Kidney (tissue), 14 donors: ENCODE results near the gene SH2D4B. TPM values are rescaled to one million over a fixed set of nuclear protein-coding genes. Genes with fewer than 3 reads are reported as not detected.

Experiments used
- DNase-seq, 5 donors: peaks; one replicate each; pipeline ENCODE4 v3.0.0-alpha.2; 2013 to 2020
- FAIRE-seq: peaks from 2 replicates; lab custom pipeline; 2012; peaks lifted over from hg19 to GRCh38; lab: Jason Lieb, UNC
- H3K27ac ChIP-seq, 2 donors: one replicate each; pipeline ENCODE4 v1.7.0; 2013; ENCODE audit warnings: low read depth in 2 of 2, low read length in 2 of 2, inconsistent platforms in 1 of 2
- H3K27me3 ChIP-seq: one replicate; pipeline ENCODE4 v1.7.1; 2013; ENCODE audit warnings: low read length, inconsistent platforms; ENCODE audit not compliant: control insufficient read depth, insufficient read depth
- H3K36me3 ChIP-seq, 3 donors: one replicate each; pipeline versions ENCODE4 v1.7.0 to v1.7.1; 2013; ENCODE audit warnings: low read length in 3 of 3, control low read depth in 1 of 3, inconsistent platforms in 1 of 3; ENCODE audit not compliant: insufficient read depth in 3 of 3, control insufficient read depth in 2 of 3
- H3K4me1 ChIP-seq, 3 donors: one replicate each; pipeline versions ENCODE4 v1.7.0 to v1.7.1; 2013; ENCODE audit warnings: low read length in 3 of 3, inconsistent platforms in 1 of 3, low read depth in 1 of 3; ENCODE audit not compliant: control insufficient read depth in 2 of 3, insufficient read depth in 2 of 3
- H3K4me3 ChIP-seq, 3 donors: one replicate each; pipeline versions ENCODE4 v1.7.0 to v1.8.1; 2013; ENCODE audit warnings: low read length in 3 of 3, control low read depth in 1 of 3, inconsistent platforms in 1 of 3
- H3K9ac ChIP-seq, 3 donors: one replicate each; pipeline versions ENCODE4 v1.7.0 to v1.7.1; 2013; ENCODE audit warnings: low read length in 3 of 3, control low read depth in 1 of 3, inconsistent platforms in 1 of 3
- H3K9me3 ChIP-seq, 3 donors: one replicate each; pipeline versions ENCODE4 v1.7.0 to v1.7.1; 2013; ENCODE audit warnings: low read length in 3 of 3, control low read depth in 1 of 3, inconsistent platforms in 1 of 3; ENCODE audit not compliant: control insufficient read depth in 2 of 3, insufficient read depth in 1 of 3
- intact Hi-C: fragments of 100-400 bp; cut with DNase I; formaldehyde crosslinking; loops from one replicate; pipeline ENCODE4 v1.11.1; 2022
- polyA plus RNA-seq: library from polyadenylated mRNA; stranded (reverse); fragments of 350-450 nt; fragmentation: Illumina TruSeq; extraction: RNeasy Lipid Tissue Mini Kit (QIAGEN cat#74804); gene quantifications from one replicate; pipeline ENCODE4 v1.2.3, GENCODE V29; 2014; ENCODE audit warnings: low read depth, low replicate concordance; ENCODE audit not compliant: insufficient read depth
- total RNA-seq: library from RNA; stranded (reverse); fragmentation: NEBNext Ultra II Directional; extraction: Animal tissue kit (Norgen Biotek cat#: 25700); gene quantifications from one replicate; pipeline ENCODE4 v1.2.1, GENCODE V29; 2021
- TF ChIP-seq, protein P1 (sequence below): IDR thresholded peaks from 3 replicates; pipeline ENCODE4 v1.5.1; 2012; ENCODE audit warnings: mild to moderate bottlenecking, moderate library complexity, borderline replicate concordance; ENCODE audit not compliant: insufficient read depth; ENCODE audit errors: extremely low read depth
- donor health status: control.
- donor health status: control.
- donor health status: control.
- donor health status: control.
- donor health status: control.
- donor health status: DM: yes; HTN: yes; CAD: no.
- donor health status: Normal renal cell carcinoma (clear cell type).

SH2D4B gene
- total and polyA plus RNA-seq, 2 donors from 2014 or later, result 0.09 TPM; not detected in 1

DNA sequence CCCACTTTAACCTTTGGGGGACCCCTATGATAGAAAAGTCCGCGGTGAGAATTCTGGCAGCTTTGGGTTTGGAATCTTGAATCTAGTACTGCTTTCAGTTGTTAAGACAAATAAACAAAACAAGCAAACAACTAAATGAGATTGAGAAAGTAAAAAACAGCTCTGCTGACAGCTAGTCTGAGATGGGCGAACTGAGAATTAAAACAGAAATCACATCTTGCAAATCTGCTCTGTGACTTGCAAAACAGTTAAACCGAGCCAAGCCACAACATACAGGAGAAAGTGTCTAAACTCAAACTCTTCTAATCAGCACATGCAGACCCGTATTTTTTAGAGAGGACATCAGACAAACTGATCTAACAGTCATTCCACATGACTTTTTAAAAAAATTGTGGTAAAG lies 110.4 kb downstream of the SH2D4B start:
- intact Hi-C loops, result no loop called here
- TF ChIP-seq, protein P1, sequence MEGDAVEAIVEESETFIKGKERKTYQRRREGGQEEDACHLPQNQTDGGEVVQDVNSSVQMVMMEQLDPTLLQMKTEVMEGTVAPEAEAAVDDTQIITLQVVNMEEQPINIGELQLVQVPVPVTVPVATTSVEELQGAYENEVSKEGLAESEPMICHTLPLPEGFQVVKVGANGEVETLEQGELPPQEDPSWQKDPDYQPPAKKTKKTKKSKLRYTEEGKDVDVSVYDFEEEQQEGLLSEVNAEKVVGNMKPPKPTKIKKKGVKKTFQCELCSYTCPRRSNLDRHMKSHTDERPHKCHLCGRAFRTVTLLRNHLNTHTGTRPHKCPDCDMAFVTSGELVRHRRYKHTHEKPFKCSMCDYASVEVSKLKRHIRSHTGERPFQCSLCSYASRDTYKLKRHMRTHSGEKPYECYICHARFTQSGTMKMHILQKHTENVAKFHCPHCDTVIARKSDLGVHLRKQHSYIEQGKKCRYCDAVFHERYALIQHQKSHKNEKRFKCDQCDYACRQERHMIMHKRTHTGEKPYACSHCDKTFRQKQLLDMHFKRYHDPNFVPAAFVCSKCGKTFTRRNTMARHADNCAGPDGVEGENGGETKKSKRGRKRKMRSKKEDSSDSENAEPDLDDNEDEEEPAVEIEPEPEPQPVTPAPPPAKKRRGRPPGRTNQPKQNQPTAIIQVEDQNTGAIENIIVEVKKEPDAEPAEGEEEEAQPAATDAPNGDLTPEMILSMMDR, result no peak

DNA sequence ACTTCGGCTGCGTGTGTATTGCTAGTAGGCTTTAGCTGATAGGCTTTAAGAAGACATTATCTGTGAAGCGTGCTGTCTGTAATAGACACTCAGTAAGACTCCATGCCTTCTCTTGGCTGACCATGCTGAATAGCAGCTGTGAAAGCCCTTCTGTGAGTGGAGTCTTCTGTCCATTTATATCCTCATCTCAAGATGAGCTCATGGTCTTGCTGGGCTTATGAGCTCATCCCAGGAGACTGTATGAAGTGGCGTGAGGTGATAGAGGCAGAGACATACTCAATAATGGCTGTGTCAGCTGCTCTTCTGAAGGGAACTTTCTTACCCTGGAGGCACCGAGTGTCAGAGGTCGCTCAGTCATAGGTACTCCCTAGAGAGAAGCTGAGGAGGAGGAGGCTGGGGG lies 111.5 kb downstream of the SH2D4B start:
- DNase-seq (no peak), FAIRE-seq (no peak)
- Histone ChIP-seq H3K4me3 (no peak overlapping the region), H3K4me1 (no peaks in the 10 kb centered on the region), H3K36me3 (no peaks in the 10 kb centered on the region), H3K9me3 (peaks cover 0 to 8% (median 4%) of the 10 kb centered on the region in 3 donors), H3K27ac (no peak overlapping the region), H3K27me3 (no peaks in the 10 kb centered on the region), H3K9ac (no peak overlapping the region)
- TF ChIP-seq, protein P1, result no peak
- intact Hi-C loops, result no loop called here

More for the DNA sequence above, 110.4 kb downstream of the SH2D4B start:
- DNase-seq (no peak), FAIRE-seq (no peak)
- Histone ChIP-seq H3K27me3 (no peaks in the 10 kb centered on the region), H3K4me3 (no peak overlapping the region), H3K27ac (no peak overlapping the region), H3K36me3 (no peaks in the 10 kb centered on the region), H3K9me3 (no peaks in the 10 kb centered on the region), H3K9ac (no peak overlapping the region), H3K4me1 (no peaks in the 10 kb centered on the region)

DNA sequence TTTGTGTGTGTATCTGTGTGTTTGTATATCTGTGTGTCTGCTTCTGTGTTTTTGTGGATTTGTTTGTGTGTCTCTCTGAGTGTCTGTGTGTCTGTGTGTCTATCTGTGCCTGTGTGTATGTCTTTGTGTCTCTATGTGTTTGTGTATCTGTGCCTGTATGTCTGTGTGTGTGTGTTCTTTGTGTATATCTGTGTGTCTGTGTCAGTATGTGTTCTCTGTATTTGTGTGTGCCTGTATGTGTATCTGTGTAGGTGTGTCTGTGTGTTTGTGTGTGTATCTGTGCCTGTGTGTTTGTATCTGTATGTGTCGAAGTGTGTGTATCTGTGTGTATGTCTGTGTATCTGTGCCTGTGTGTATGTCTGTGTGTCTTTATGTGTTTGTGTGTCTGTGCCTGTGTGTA lies 118.2 kb downstream of the SH2D4B start:
- Histone ChIP-seq H3K9me3 (peaks cover 1 to 28% (median 8%) of the 10 kb centered on the region in 3 donors), H3K36me3 (no peaks in the 10 kb centered on the region), H3K27me3 (no peaks in the 10 kb centered on the region), H3K4me3 (no peak overlapping the region), H3K27ac (no peak overlapping the region), H3K9ac (no peak overlapping the region), H3K4me1 (no peaks in the 10 kb centered on the region)
- TF ChIP-seq, protein P1, result no peak
- FAIRE-seq (no peak), DNase-seq (no peak)
- intact Hi-C loops, result no loop called here

DNA sequence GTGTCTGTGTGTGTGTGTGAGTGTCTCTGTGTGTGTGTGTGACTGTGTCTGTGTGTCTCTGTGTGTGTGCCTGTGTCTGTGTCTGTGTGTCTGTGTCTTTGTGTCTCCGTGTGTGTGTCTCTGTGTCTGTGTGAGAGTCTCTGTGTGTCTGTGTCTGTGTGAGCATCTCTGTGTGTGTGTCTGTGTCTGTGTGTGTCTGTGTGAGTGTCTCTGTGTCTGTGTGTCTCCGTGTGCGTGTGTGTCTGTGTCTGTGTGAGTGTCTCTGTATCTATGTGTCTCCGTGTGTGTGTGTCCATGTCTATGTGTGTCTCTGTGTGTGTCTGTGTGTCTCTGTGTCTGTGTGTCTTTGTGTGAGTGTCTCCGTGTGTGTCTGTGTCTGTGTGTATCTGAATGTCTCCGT lies 120.4 kb downstream of the SH2D4B start:
- Histone ChIP-seq H3K27me3 (no peaks in the 10 kb centered on the region), H3K4me3 (no peak overlapping the region), H3K9me3 (peaks cover 1 to 28% (median 8%) of the 10 kb centered on the region in 3 donors), H3K36me3 (no peaks in the 10 kb centered on the region), H3K27ac (no peak overlapping the region), H3K4me1 (peaks cover 0 to 3% (median 0%) of the 10 kb centered on the region in 3 donors), H3K9ac (no peak overlapping the region)
- TF ChIP-seq, protein P1, result no peak
- intact Hi-C loops, result no loop called here
- DNase-seq, result no peak
- FAIRE-seq, result no peak
